ENCODE data around the gene MROH8.

MROH8 gene

GRCh38 chr20:37209661-37210314 lies 30.4 kb upstream of the MROH8 start:
- H3K36me3 ChIP-seq (ENCODE audit: insufficient read depth, low read depth, low read length) = peaks cover 92% of the 10 kb centered on the region

GRCh38 chr20:37209193-37209592 lies 29.8 kb upstream of the MROH8 start:
- Histone ChIP-seq H3K27ac (ENCODE audit: low read length) (no peak overlapping the region), H3K4me1 (ENCODE audit: insufficient read depth, low read length) (no peaks in the 10 kb centered on the region), H3K9ac (ENCODE audit: low read depth, low read length) (no peak overlapping the region), H3K36me3 (ENCODE audit: insufficient read depth, low read depth, low read length) (peaks cover 92% of the 10 kb centered on the region), H3K9me3 (ENCODE audit: insufficient read depth, low read depth, low read length) (no peaks in the 10 kb centered on the region), H3K27me3 (ENCODE audit: insufficient read depth, low read length) (no peaks in the 10 kb centered on the region), H3K4me3 (ENCODE audit: low read length) (no peak overlapping the region)

More at GRCh38 chr20:37209661-37210314, 30.4 kb upstream of the MROH8 start:
- H3K4me3 ChIP-seq (ENCODE audit: low read length) = no peak overlapping the region
- H3K27me3 ChIP-seq (ENCODE audit: insufficient read depth, low read length) = no peaks in the 10 kb centered on the region
- H3K9ac ChIP-seq (ENCODE audit: low read depth, low read length) = no peak overlapping the region
- H3K9me3 ChIP-seq (ENCODE audit: insufficient read depth, low read depth, low read length) = no peaks in the 10 kb centered on the region
- no peaks in the 10 kb centered on the region for H3K4me1 ChIP-seq (ENCODE audit: insufficient read depth, low read length)
- no peak overlapping the region for H3K27ac ChIP-seq (ENCODE audit: low read length)

GRCh38 chr20:37207171-37207570 lies 27.8 kb upstream of the MROH8 start:
- Histone ChIP-seq H3K4me3 (ENCODE audit: low read length) (no peak overlapping the region), H3K27ac (ENCODE audit: low read length) (no peak overlapping the region), H3K9ac (ENCODE audit: low read depth, low read length) (no peak overlapping the region), H3K27me3 (ENCODE audit: insufficient read depth, low read length) (no peaks in the 10 kb centered on the region), H3K4me1 (ENCODE audit: insufficient read depth, low read length) (no peaks in the 10 kb centered on the region), H3K9me3 (ENCODE audit: insufficient read depth, low read depth, low read length) (no peaks in the 10 kb centered on the region), H3K36me3 (ENCODE audit: insufficient read depth, low read depth, low read length) (peaks cover 91% of the 10 kb centered on the region)

GRCh38 chr20:37205794-37206193 lies 26.4 kb upstream of the MROH8 start:
- Histone ChIP-seq H3K4me3 (ENCODE audit: low read length) (no peak overlapping the region), H3K9ac (ENCODE audit: low read depth, low read length) (no peak overlapping the region), H3K36me3 (ENCODE audit: insufficient read depth, low read depth, low read length) (peaks cover 98% of the 10 kb centered on the region), H3K4me1 (ENCODE audit: insufficient read depth, low read length) (no peaks in the 10 kb centered on the region), H3K9me3 (ENCODE audit: insufficient read depth, low read depth, low read length) (no peaks in the 10 kb centered on the region), H3K27ac (ENCODE audit: low read length) (no peak overlapping the region), H3K27me3 (ENCODE audit: insufficient read depth, low read length) (no peaks in the 10 kb centered on the region)

DNA sequence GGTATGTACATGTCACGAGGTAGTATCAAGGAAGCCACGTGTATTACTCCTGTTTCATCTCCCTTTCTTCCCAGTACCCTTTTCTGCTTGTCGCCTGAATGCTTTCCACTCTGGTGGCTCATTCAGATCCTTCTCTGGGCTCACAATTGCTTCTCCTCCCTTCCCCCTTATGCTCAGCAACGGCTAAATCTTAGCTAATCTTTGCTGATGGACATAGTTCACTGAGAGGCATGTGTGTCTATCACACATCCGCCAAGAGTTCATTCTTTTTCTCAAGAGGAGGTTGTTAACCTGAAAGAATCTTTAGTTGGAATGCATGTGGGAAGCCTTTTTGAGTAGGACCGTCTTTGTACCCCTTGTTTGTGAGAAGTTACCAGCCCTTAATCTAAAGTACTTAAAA lies 25.8 kb upstream of the MROH8 start:
- Histone ChIP-seq H3K9me3 (ENCODE audit: insufficient read depth, low read depth, low read length) (no peaks in the 10 kb centered on the region), H3K4me1 (ENCODE audit: insufficient read depth, low read length) (no peaks in the 10 kb centered on the region), H3K27me3 (ENCODE audit: insufficient read depth, low read length) (no peaks in the 10 kb centered on the region), H3K4me3 (ENCODE audit: low read length) (no peak overlapping the region), H3K27ac (ENCODE audit: low read length) (no peak overlapping the region), H3K9ac (ENCODE audit: low read depth, low read length) (no peak overlapping the region), H3K36me3 (ENCODE audit: insufficient read depth, low read depth, low read length) (peaks cover 98% of the 10 kb centered on the region)

GRCh38 chr20:37204056-37204455 lies 24.7 kb upstream of the MROH8 start:
- peaks cover 98% of the 10 kb centered on the region for H3K36me3 ChIP-seq (ENCODE audit: insufficient read depth, low read depth, low read length)
- H3K4me1 ChIP-seq (ENCODE audit: insufficient read depth, low read length) = no peaks in the 10 kb centered on the region
- no peak overlapping the region for H3K4me3 ChIP-seq (ENCODE audit: low read length)
- H3K27me3 ChIP-seq (ENCODE audit: insufficient read depth, low read length) = no peaks in the 10 kb centered on the region
- H3K27ac ChIP-seq (ENCODE audit: low read length) = no peak overlapping the region
- no peaks in the 10 kb centered on the region for H3K9me3 ChIP-seq (ENCODE audit: insufficient read depth, low read depth, low read length)
- H3K9ac ChIP-seq (ENCODE audit: low read depth, low read length) = no peak overlapping the region

- H3K4me1 ChIP-seq (ENCODE audit: insufficient read depth, low read length) = no peaks in the 10 kb centered on the region
- H3K27ac ChIP-seq (ENCODE audit: low read length) = no peak overlapping the region
- H3K9ac ChIP-seq (ENCODE audit: low read depth, low read length) = no peak overlapping the region
- H3K36me3 ChIP-seq (ENCODE audit: insufficient read depth, low read depth, low read length) = peaks cover 98% of the 10 kb centered on the region
- no peak overlapping the region for H3K4me3 ChIP-seq (ENCODE audit: low read length)
- no peaks in the 10 kb centered on the region for H3K9me3 ChIP-seq (ENCODE audit: insufficient read depth, low read depth, low read length)
- no peaks in the 10 kb centered on the region for H3K27me3 ChIP-seq (ENCODE audit: insufficient read depth, low read length)
These were observed 23.1 kb upstream of the MROH8 start for GRCh38 chr20:37202267-37202943.

GRCh38 chr20:37201827-37202162 lies 22.4 kb upstream of the MROH8 start:
- no peak overlapping the region for H3K27ac ChIP-seq (ENCODE audit: low read length)
- no peak overlapping the region for H3K4me3 ChIP-seq (ENCODE audit: low read length)
- H3K9ac ChIP-seq (ENCODE audit: low read depth, low read length) = no peak overlapping the region
- no peaks in the 10 kb centered on the region for H3K9me3 ChIP-seq (ENCODE audit: insufficient read depth, low read depth, low read length)
- no peaks in the 10 kb centered on the region for H3K27me3 ChIP-seq (ENCODE audit: insufficient read depth, low read length)
- no peaks in the 10 kb centered on the region for H3K4me1 ChIP-seq (ENCODE audit: insufficient read depth, low read length)
- H3K36me3 ChIP-seq (ENCODE audit: insufficient read depth, low read depth, low read length) = peaks cover 97% of the 10 kb centered on the region

GRCh38 chr20:37200926-37201826 lies 21.8 kb upstream of the MROH8 start:
- no peak overlapping the region for H3K4me3 ChIP-seq (ENCODE audit: low read length)
- H3K27ac ChIP-seq (ENCODE audit: low read length) = no peak overlapping the region
- no peaks in the 10 kb centered on the region for H3K4me1 ChIP-seq (ENCODE audit: insufficient read depth, low read length)
- H3K36me3 ChIP-seq (ENCODE audit: insufficient read depth, low read depth, low read length) = peaks cover 95% of the 10 kb centered on the region
- H3K9ac ChIP-seq (ENCODE audit: low read depth, low read length) = no peak overlapping the region
- H3K27me3 ChIP-seq (ENCODE audit: insufficient read depth, low read length) = no peaks in the 10 kb centered on the region
- H3K9me3 ChIP-seq (ENCODE audit: insufficient read depth, low read depth, low read length) = no peaks in the 10 kb centered on the region

DNA sequence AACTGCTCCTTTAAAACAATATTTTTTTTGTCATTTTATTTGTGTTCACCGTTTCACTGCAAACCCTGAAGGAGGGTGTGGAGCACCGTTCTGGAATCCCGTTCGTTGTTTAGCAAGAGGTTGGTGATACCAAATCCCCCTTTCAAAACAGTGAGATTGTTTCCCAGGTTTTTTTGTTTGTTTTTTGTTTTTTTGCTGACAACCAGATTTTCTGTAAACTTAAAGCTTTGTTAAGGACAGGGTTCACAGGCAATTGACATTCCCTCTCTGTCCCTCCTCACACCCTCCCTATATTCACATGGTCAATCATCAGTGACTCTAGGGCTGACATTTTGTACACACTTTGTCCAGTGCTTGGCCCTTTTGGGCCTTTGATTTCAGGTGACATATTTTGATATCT lies 21.0 kb upstream of the MROH8 start:
- Histone ChIP-seq H3K9me3 (ENCODE audit: insufficient read depth, low read depth, low read length) (no peaks in the 10 kb centered on the region), H3K27ac (ENCODE audit: low read length) (no peak overlapping the region), H3K9ac (ENCODE audit: low read depth, low read length) (no peak overlapping the region), H3K4me3 (ENCODE audit: low read length) (no peak overlapping the region), H3K4me1 (ENCODE audit: insufficient read depth, low read length) (no peaks in the 10 kb centered on the region), H3K27me3 (ENCODE audit: insufficient read depth, low read length) (no peaks in the 10 kb centered on the region), H3K36me3 (ENCODE audit: insufficient read depth, low read depth, low read length) (peaks cover 87% of the 10 kb centered on the region)

- Histone ChIP-seq H3K4me3 (ENCODE audit: low read length) (no peak overlapping the region), H3K4me1 (ENCODE audit: insufficient read depth, low read length) (no peaks in the 10 kb centered on the region), H3K9me3 (ENCODE audit: insufficient read depth, low read depth, low read length) (no peaks in the 10 kb centered on the region), H3K27me3 (ENCODE audit: insufficient read depth, low read length) (no peaks in the 10 kb centered on the region), H3K36me3 (ENCODE audit: insufficient read depth, low read depth, low read length) (peaks cover 74% of the 10 kb centered on the region), H3K27ac (ENCODE audit: low read length) (no peak overlapping the region), H3K9ac (ENCODE audit: low read depth, low read length) (no peak overlapping the region)
These were observed 19.7 kb upstream of the MROH8 start for GRCh38 chr20:37198932-37199660.
